Hepatocyte (in vitro differentiated cells): ENCODE measurements around the gene FAM234A.

ENCODE experiments used
- CTCF ChIP-seq: fragments of 200-600 bp; sonication (generic); IDR thresholded peaks from 2 replicates; pipeline ENCODE4 v1.5.1; 2016; ENCODE audit warnings: antibody characterized with exemption, mild to moderate bottlenecking; ENCODE audit not compliant: poor library complexity
- EZH2 ChIP-seq: fragments of 200-600 bp; sonication (generic); IDR thresholded peaks from 2 replicates; pipeline ENCODE4 v1.6.1; 2016; ENCODE audit warnings: antibody characterized with exemption, mild to moderate bottlenecking, borderline replicate concordance
- EZH2phosphoT487 ChIP-seq: fragments of 200-600 bp; sonication (generic); IDR thresholded peaks from one replicate; pipeline ENCODE4 v1.6.1; 2018; ENCODE audit warnings: antibody characterized with exemption, mild to moderate bottlenecking, low read depth, moderate library complexity; ENCODE audit not compliant: unreplicated experiment, severe bottlenecking

GRCh38 chr16:262121-262745 lies 27.6 kb downstream of the FAM234A start:
- TF ChIP-seq CTCF: no peak
- no peak for TF ChIP-seq EZH2phosphoT487
- no peak for TF ChIP-seq EZH2
